B cell (primary cell): Measurements from ENCODE around the gene EPHA10. TPM values are rescaled to one million over a fixed set of nuclear protein-coding genes. Genes with fewer than 3 reads are reported as not detected.
"Not testable (repeated sequence)": the region's sequence is repeated elsewhere in the genome, so short reads cannot be mapped to it uniquely, and the experiment has no call there.

Source experiments
- ATAC-seq: fragments of 200-7000 bp; cut with Tn5 transposase; one replicate; pipeline ENCODE4 v1.10.0; 2021; ENCODE audit warnings: low read depth, mild to moderate bottlenecking, moderate number of reproducible peaks, moderate library complexity
- CTCF ChIA-PET: fragments of 350-600 bp; sonication (Branson Sonifier 250); formaldehyde crosslinking; loops from one replicate; lab custom pipeline; 2021; ENCODE audit warnings: antibody characterized with exemption, inconsistent platforms; lab: Charles Lee
- POLR2A ChIA-PET: fragments of 350-600 bp; sonication (Branson Sonifier 250); formaldehyde crosslinking; loops from one replicate; lab custom pipeline; 2021; ENCODE audit warnings: antibody characterized with exemption; lab: Charles Lee
- DNase-seq: peaks from one replicate; pipeline ENCODE4 v3.0.0; 2013
- H2AFZ ChIP-seq: 2 replicates; pipeline ENCODE4 v1.6.1; 2012; ENCODE audit warnings: mild to moderate bottlenecking, low read depth, low read length; ENCODE audit not compliant: insufficient read depth, poor library complexity, severe bottlenecking
- H3K27ac ChIP-seq, 2 donors: 1 replicate in 1 of 2; 2 replicates in 1 of 2; pipeline ENCODE4 v1.5.1; 2012 to 2013; ENCODE audit warnings: low read length in 2 of 2, mild to moderate bottlenecking in 2 of 2, moderate library complexity in 1 of 2
- H3K27me3 ChIP-seq, 4 experiments: fragments of 200-600 bp in 1 of 4; sonication (generic) in 1 of 4; replicated peaks in 1 of 4; 1 replicate in 2 of 4; 2 replicates in 2 of 4; pipeline versions ENCODE4 v1.6.1 to v1.7.0; 2013 to 2016; ENCODE audit warnings: low read length in 3 of 4, mild to moderate bottlenecking in 2 of 4, mixed read lengths in 1 of 4, moderate library complexity in 1 of 4; ENCODE audit not compliant: insufficient read depth in 4 of 4, control insufficient read depth in 3 of 4; ENCODE audit errors: control extremely low read depth in 1 of 4
- H3K36me3 ChIP-seq, 2 experiments: replicated peaks in 1 of 2; 1 replicate in 1 of 2; 2 replicates in 1 of 2; pipeline versions ENCODE4 v1.6.1 to v1.7.1; 2013; ENCODE audit warnings: low read length in 1 of 2; ENCODE audit not compliant: insufficient read depth in 2 of 2, control insufficient read depth in 1 of 2; ENCODE audit errors: control extremely low read depth in 1 of 2, extremely low read depth in 1 of 2
- H3K4me1 ChIP-seq, 2 donors: fragments of 200-600 bp in 1 of 2; sonication (generic) in 1 of 2; 1 replicate in 1 of 2; 2 replicates in 1 of 2; pipeline versions ENCODE4 v1.5.1 to v1.6.1; 2013 to 2017; ENCODE audit warnings: low read length in 2 of 2; ENCODE audit not compliant: control insufficient read depth in 2 of 2, insufficient read depth in 2 of 2
- H3K4me2 ChIP-seq: replicated peaks from 2 replicates; pipeline ENCODE3; 2012; ENCODE audit warnings: mild to moderate bottlenecking, low read depth, low read length; ENCODE audit not compliant: poor library complexity, severe bottlenecking
- H3K4me3 ChIP-seq, 5 experiments: fragments of 200-600 bp in 1 of 5; sonication (generic) in 1 of 5; 1 replicate in 3 of 5; 2 replicates in 2 of 5; pipeline versions ENCODE4 v1.5.1 to v1.7.0; 2011 to 2016; ENCODE audit warnings: low read length in 4 of 5, mild to moderate bottlenecking in 4 of 5, low read depth in 2 of 5, control low read depth in 1 of 5, moderate library complexity in 1 of 5; ENCODE audit not compliant: insufficient read depth in 1 of 5; ENCODE audit errors: control extremely low read depth in 1 of 5, extremely low read depth in 1 of 5
- H3K79me2 ChIP-seq: fragments of 200-600 bp; sonication (generic); one replicate; pipeline ENCODE4 v1.6.0; 2016; ENCODE audit warnings: low read length; ENCODE audit not compliant: control insufficient read depth, insufficient read depth
- H3K9ac ChIP-seq: fragments of 200-600 bp; sonication (generic); 2 replicates; pipeline ENCODE4 v1.6.1; 2017; ENCODE audit warnings: mild to moderate bottlenecking, low read length, moderate library complexity
- H3K9me3 ChIP-seq, 3 donors: one replicate each; pipeline versions ENCODE4 v1.6.1 to v1.7.1; 2013; ENCODE audit warnings: low read length in 2 of 3; ENCODE audit not compliant: control insufficient read depth in 2 of 3, insufficient read depth in 1 of 3; ENCODE audit errors: control extremely low read depth in 1 of 3
- H4K20me1 ChIP-seq: 2 replicates; pipeline ENCODE4 v1.6.0; 2012; ENCODE audit warnings: mild to moderate bottlenecking, low read length; ENCODE audit not compliant: insufficient read depth, control insufficient read depth, poor library complexity, severe bottlenecking
- H3K27ac Mint-ChIP-seq: one replicate; pipeline ENCODE4 v1.8.0; 2021; ENCODE audit warnings: mixed read lengths
- H3K27me3 Mint-ChIP-seq: one replicate; pipeline ENCODE4 v1.8.0; 2021; ENCODE audit warnings: mixed read lengths
- H3K4me1 Mint-ChIP-seq: one replicate; pipeline ENCODE4 v1.8.0; 2021; ENCODE audit warnings: mixed read lengths
- H3K4me3 Mint-ChIP-seq: one replicate; pipeline ENCODE4 v1.8.0; 2021; ENCODE audit warnings: mixed read lengths
- H3K9me3 Mint-ChIP-seq: one replicate; pipeline ENCODE4 v1.8.0; 2022; ENCODE audit warnings: mixed read lengths; ENCODE audit not compliant: insufficient read depth
- CTCF ChIP-seq: fragments of 200-600 bp; IDR thresholded peaks from one replicate; pipeline ENCODE4 v1.8.0; 2022; ENCODE audit warnings: antibody characterized with exemption, mild to moderate bottlenecking
- EZH2 ChIP-seq: IDR thresholded peaks from 2 replicates; pipeline ENCODE4 v1.6.1; 2012; ENCODE audit warnings: borderline replicate concordance, low read depth, mild to moderate bottlenecking, moderate library complexity, low read length; ENCODE audit not compliant: insufficient read depth, poor library complexity, severe bottlenecking
- WGBS: methylation state at CpG from one replicate; pipeline ENCODE4 v1.1.5; 2013; ENCODE audit warnings: missing lambda C conversion rate; ENCODE audit not compliant: insufficient coverage; 5-methylcytosine and 5-hydroxymethylcytosine counted together
- intact Hi-C: fragments of 100-400 bp; cut with micrococcal nuclease; formaldehyde crosslinking; loops from one replicate; pipeline ENCODE4 v1.10.0; 2022
- polyA plus RNA-seq: library from polyadenylated mRNA; depleted of rRNA; stranded (reverse); fragments of >200 nt; gene quantifications from 2 replicates; pipeline ENCODE4 v1.2.3, GENCODE V29; 2012
- total RNA-seq, 2 donors: library from RNA; stranded (reverse); fragments of 120-200 nt in 1 of 2; gene quantifications; 1 replicate in 1 of 2; 2 replicates in 1 of 2; pipeline versions ENCODE4 v1.2.3 to v1.2.4, GENCODE V29; 2013 to 2022

Gene EPHA10
- total and polyA plus RNA-seq, 2 donors (not counting 1 experiment from before 2014, with no cell fraction given), result 0.39 to 0.94 TPM

DNA sequence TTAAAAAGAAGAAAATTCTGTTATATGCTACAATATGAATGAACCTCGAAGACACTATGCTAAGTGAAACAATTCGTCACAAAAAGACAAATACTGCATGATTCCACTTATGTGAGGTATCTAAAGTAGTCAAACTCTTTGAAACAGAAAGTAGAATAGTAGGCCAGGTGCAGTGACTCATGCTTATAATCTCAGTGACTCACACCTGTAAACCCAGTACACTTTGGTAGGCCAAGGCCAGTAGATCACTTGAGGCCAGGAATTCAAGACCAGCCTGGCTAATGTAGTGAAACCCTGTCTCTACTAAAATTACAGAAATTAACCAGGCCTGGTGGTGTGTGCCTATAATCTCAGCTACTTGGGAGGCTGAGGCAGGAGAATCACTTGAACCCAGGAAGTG, 25.7 kb downstream of the EPHA10 start:
- DNase-seq, result no peak
- WGBS, result no CpG with 5 or more reads among the region's 2 CpGs
- no peaks in the 10 kb centered on the region for H3K4me1 Mint-ChIP-seq

GRCh38 chr1:37738619-37739018, 26.3 kb downstream of the EPHA10 start:
- ATAC-seq, POLR2A ChIA-PET, H3K4me3 ChIP-seq, DNase-seq, H3K9me3 ChIP-seq, H3K27ac Mint-ChIP-seq, CTCF ChIA-PET, H2AFZ ChIP-seq, H3K9me3 Mint-ChIP-seq, H3K79me2 ChIP-seq, H3K36me3 ChIP-seq, H4K20me1 ChIP-seq, H3K4me2 ChIP-seq, intact Hi-C loops, H3K4me3 Mint-ChIP-seq, H3K27ac ChIP-seq, H3K4me1 Mint-ChIP-seq, H3K4me1 ChIP-seq, H3K9ac ChIP-seq: not testable (repeated sequence)
- peaks cover 0 to 33% (median 15%) of the 10 kb centered on the region in 4 experiments for H3K27me3 ChIP-seq
- 100% methylated on average over 3 of the region's 4 CpGs for WGBS
- peaks cover 59% of the 10 kb centered on the region for H3K27me3 Mint-ChIP-seq

More for the DNA sequence above, 25.7 kb downstream of the EPHA10 start:
- H3K4me3 Mint-ChIP-seq, result no peak overlapping the region
- no peaks in the 10 kb centered on the region for H3K9me3 Mint-ChIP-seq
- Histone ChIP-seq H3K79me2 (no peaks in the 10 kb centered on the region), H4K20me1 (no peaks in the 10 kb centered on the region), H3K4me2 (no peak overlapping the region), H3K27me3 (peaks cover 0 to 28% (median 13%) of the 10 kb centered on the region in 4 experiments), H3K9me3 (peaks cover 0 to 8% (median 3%) of the 10 kb centered on the region in 3 donors), H3K4me1 (no peaks in the 10 kb centered on the region), H3K27ac (no peak overlapping the region), H3K4me3 (no peak overlapping the region), H3K9ac (no peak overlapping the region), H3K36me3 (no peaks in the 10 kb centered on the region), H2AFZ (no peak overlapping the region)
- CTCF ChIA-PET, result no interaction called here
- no peak overlapping the region for H3K27ac Mint-ChIP-seq
- no peak for TF ChIP-seq EZH2
- no peak for TF ChIP-seq CTCF
- intact Hi-C loops, result no loop called here
- ATAC-seq, result no peak
- H3K27me3 Mint-ChIP-seq, result peaks cover 57% of the 10 kb centered on the region
- POLR2A ChIA-PET, result interaction anchor here (0.7 kb wide), 1 partner anchor 1973 kb away, joined by 5 read pairs; no protein-coding TSS in a partner anchor

GRCh38 chr1:37737975-37738374, 26.9 kb downstream of the EPHA10 start:
- H3K4me1 ChIP-seq, H3K27ac ChIP-seq, H3K9me3 ChIP-seq, DNase-seq, H3K4me3 ChIP-seq, H3K4me1 Mint-ChIP-seq, H4K20me1 ChIP-seq, CTCF ChIA-PET, H3K36me3 ChIP-seq, intact Hi-C loops, ATAC-seq, H3K27ac Mint-ChIP-seq, H3K9me3 Mint-ChIP-seq, H3K4me3 Mint-ChIP-seq, POLR2A ChIA-PET, H3K79me2 ChIP-seq, H2AFZ ChIP-seq, H3K9ac ChIP-seq, H3K4me2 ChIP-seq: not testable (repeated sequence)
- WGBS, result 94% methylated on average over 5 of the region's 7 CpGs
- peaks cover 64% of the 10 kb centered on the region for H3K27me3 Mint-ChIP-seq
- H3K27me3 ChIP-seq, result peaks cover 0 to 36% (median 18%) of the 10 kb centered on the region in 4 experiments
